Thoracic aorta (tissue), 2 donors: ENCODE results near the gene PARD3. TPM values are rescaled to one million over a fixed set of nuclear protein-coding genes. Genes with fewer than 3 reads are reported as not detected.

Experiments used
- ATAC-seq: fragments of 150-250 bp; one replicate; pipeline ENCODE4 v1.8.0; 2017; ENCODE audit warnings: low read depth; ENCODE audit not compliant: insufficient number of reproducible peaks, low FRiP score
- DNase-seq: peaks from one replicate; pipeline ENCODE4 v3.0.0-alpha.2; 2020; ENCODE audit warnings: low spot score
- H3K27ac ChIP-seq, 2 donors: fragments of 200-600 bp; sonication (generic); 1 replicate in 1 of 2; 2 replicates in 1 of 2; pipeline ENCODE4 v1.5.1; 2016; ENCODE audit warnings: mild to moderate bottlenecking in 2 of 2, moderate library complexity in 2 of 2
- H3K27me3 ChIP-seq: fragments of 200-600 bp; sonication (generic); replicated peaks from 2 replicates; pipeline ENCODE4 v1.6.0; 2016; ENCODE audit warnings: mild to moderate bottlenecking; ENCODE audit not compliant: insufficient read depth
- H3K36me3 ChIP-seq: fragments of 200-600 bp; sonication (generic); one replicate; pipeline ENCODE4 v1.5.1; 2016
- H3K4me1 ChIP-seq, 2 donors: fragments of 200-600 bp; sonication (generic); 1 replicate in 1 of 2; 2 replicates in 1 of 2; pipeline versions ENCODE4 v1.5.1 to v1.6.0; 2016; ENCODE audit warnings: low read depth in 2 of 2, mild to moderate bottlenecking in 1 of 2; ENCODE audit not compliant: control insufficient read depth in 1 of 2
- H3K4me3 ChIP-seq: fragments of 200-600 bp; sonication (generic); 2 replicates; pipeline ENCODE4 v1.5.1; 2016; ENCODE audit warnings: mild to moderate bottlenecking
- H3K9me3 ChIP-seq: fragments of 200-600 bp; sonication (generic); 2 replicates; pipeline ENCODE4 v1.5.1; 2016
- CTCF ChIP-seq: fragments of 200-600 bp; sonication (generic); IDR thresholded peaks from one replicate; pipeline ENCODE4 v1.5.1; 2019; ENCODE audit warnings: antibody characterized with exemption
- total RNA-seq, 2 donors: library from RNA; depleted of rRNA; stranded (reverse); fragments of >200 nt; gene quantifications; one replicate each; pipeline versions ENCODE4 v1.1.0 to v1.2.3, GENCODE V29; 2016

Gene PARD3
- total RNA-seq, 2 donors from 2014 or later: 16.7 to 34.5 TPM

DNA sequence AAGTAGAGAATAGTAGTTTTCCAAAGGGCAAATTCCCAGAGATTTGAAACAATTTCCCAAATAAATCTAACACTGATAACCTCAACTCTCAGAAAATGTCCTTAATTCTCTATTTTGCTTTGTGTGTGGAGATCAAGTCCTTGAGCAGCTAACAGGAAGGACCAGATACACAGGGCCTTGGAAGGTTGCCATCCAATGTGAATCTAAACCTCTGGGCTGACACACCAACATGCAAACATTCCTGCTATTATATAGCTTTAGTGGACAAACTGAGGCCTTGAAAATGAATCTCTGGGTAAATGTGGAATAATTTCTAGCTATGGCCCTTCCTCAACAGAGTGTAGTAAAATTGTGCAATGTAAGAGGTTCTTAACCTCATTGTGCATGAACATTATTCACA is 44.1 kb upstream of the PARD3 start:
- Histone ChIP-seq H3K36me3 (no peaks in the 10 kb centered on the region), H3K27me3 (no peaks in the 10 kb centered on the region), H3K4me1 (peaks cover 0 to 4% of the 10 kb centered on the region in 2 donors), H3K27ac (no peak overlapping the region), H3K4me3 (no peak overlapping the region), H3K9me3 (no peaks in the 10 kb centered on the region)
- DNase-seq (no peak), ATAC-seq (no peak)
- no peak for TF ChIP-seq CTCF

DNA sequence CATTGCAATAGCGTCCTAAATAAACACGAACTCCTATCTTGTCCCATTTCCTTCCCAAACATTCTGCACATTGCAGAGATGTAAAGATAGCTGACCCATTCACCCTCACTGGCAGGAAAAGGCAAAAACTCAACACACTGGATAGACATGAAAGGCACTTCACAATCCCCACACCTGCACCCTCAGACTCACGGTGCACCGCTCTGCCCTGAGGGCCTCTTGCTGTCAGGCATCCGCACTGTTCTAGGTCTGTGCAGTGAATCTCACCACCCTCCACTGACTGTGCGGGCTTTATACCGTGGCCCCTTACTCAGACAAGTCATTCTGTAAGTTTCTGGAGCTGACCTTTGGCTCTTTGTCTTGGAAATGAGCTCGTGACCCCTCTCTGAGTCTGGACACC is 42.9 kb upstream of the PARD3 start:
- Histone ChIP-seq H3K9me3 (no peaks in the 10 kb centered on the region), H3K27ac (no peak overlapping the region), H3K4me3 (no peak overlapping the region), H3K27me3 (no peaks in the 10 kb centered on the region), H3K36me3 (no peaks in the 10 kb centered on the region), H3K4me1 (no peaks in the 10 kb centered on the region)
- ATAC-seq: no peak
- no peak for DNase-seq
- TF ChIP-seq CTCF: no peak

- TF ChIP-seq CTCF: no peak
- Histone ChIP-seq H3K9me3 (no peaks in the 10 kb centered on the region), H3K4me1 (no peaks in the 10 kb centered on the region), H3K27ac (no peak overlapping the region), H3K36me3 (no peaks in the 10 kb centered on the region), H3K4me3 (no peak overlapping the region), H3K27me3 (no peaks in the 10 kb centered on the region)
- ATAC-seq: no peak
- no peak for DNase-seq
Measured at GRCh38 chr10:34854147-34854601, 39.1 kb upstream of the PARD3 start.

DNA sequence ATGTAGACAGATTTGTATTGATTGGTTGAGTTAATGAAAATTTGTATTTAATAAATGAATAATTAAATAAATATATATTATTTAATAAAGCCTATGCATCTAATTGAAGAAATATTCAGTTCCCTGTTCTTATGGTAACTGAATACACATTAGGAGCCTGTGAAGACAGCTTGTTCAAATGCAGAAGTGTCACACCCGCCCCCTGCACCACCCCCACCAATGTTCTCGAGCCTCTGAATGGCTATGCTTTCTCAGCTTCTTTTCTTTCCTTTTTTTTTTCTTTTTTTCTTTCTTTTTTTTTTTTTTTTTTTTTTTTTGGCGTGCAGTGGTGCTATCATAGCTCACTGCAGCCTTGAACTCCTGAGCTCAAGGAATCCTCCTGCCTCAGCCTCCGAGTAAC is 38.3 kb upstream of the PARD3 start:
- no peak for TF ChIP-seq CTCF
- no peaks in the 10 kb centered on the region for H3K27me3 ChIP-seq
- no peak for ATAC-seq

GRCh38 chr10:34850558-34850957 is 35.5 kb upstream of the PARD3 start:
- H3K36me3 ChIP-seq: no peaks in the 10 kb centered on the region
- no peak for DNase-seq
- no peaks in the 10 kb centered on the region for H3K9me3 ChIP-seq
- TF ChIP-seq CTCF: no peak
- H3K4me3 ChIP-seq: no peak overlapping the region
- H3K4me1 ChIP-seq: no peaks in the 10 kb centered on the region
- no peaks in the 10 kb centered on the region for H3K27me3 ChIP-seq
- no peak overlapping the region for H3K27ac ChIP-seq
- ATAC-seq: no peak

More for the DNA sequence above, 38.3 kb upstream of the PARD3 start:
- no peaks in the 10 kb centered on the region for H3K9me3 ChIP-seq
- H3K27ac ChIP-seq: no peak overlapping the region
- no peak for DNase-seq
- no peaks in the 10 kb centered on the region for H3K36me3 ChIP-seq
- H3K4me1 ChIP-seq: no peaks in the 10 kb centered on the region
- H3K4me3 ChIP-seq: no peak overlapping the region
